DMS53 (cell line): ENCODE measurements around the gene SEMA6C.
"Not testable (repeated sequence)": the region's sequence is repeated elsewhere in the genome, so short reads cannot be mapped to it uniquely, and the experiment has no call there.

ENCODE experiments used
- DNase-seq: peaks from one replicate; lab custom pipeline; 2025; lab: John Stamatoyannopoulos, UW

SEMA6C gene

GRCh38 chr1:151146412-151147131, at the start of gene SEMA6C:
Gene SEMA6C, minus strand, starts transcription at chr1:151146631. Its CDS starts 4,010 bp downstream, at chr1:151142621.
- peak; percentile 96 for DNase-seq

- DNase-seq = peak; percentile 33
Observed at GRCh38 chr1:151194894-151195594, 48.6 kb upstream of the SEMA6C start.

- peak; percentile 20 for DNase-seq
Observed at GRCh38 chr1:151193856-151194255, 47.4 kb upstream of the SEMA6C start.

GRCh38 chr1:151193304-151193703, 46.9 kb upstream of the SEMA6C start:
- no peak for DNase-seq

GRCh38 chr1:151192047-151192446, 45.6 kb upstream of the SEMA6C start:
- DNase-seq = no peak

- peak; percentile 96 for DNase-seq
Observed at GRCh38 chr1:151189637-151190445, 43.4 kb upstream of the SEMA6C start, which contains the start of gene VPS72. Gene VPS72, minus strand, starts transcription at chr1:151190197. Its CDS starts 76 bp downstream, at chr1:151190121.

GRCh38 chr1:151188667-151189066, 42.2 kb upstream of the SEMA6C start:
- DNase-seq = not testable (repeated sequence)

GRCh38 chr1:151187205-151187604, 40.8 kb upstream of the SEMA6C start:
- no peak for DNase-seq

GRCh38 chr1:151184211-151184610, 37.8 kb upstream of the SEMA6C start:
- DNase-seq = no peak

- DNase-seq = no peak
Observed at GRCh38 chr1:151176514-151177045, 30.1 kb upstream of the SEMA6C start.

GRCh38 chr1:151175863-151176262, 29.4 kb upstream of the SEMA6C start, which contains the start of gene TMOD4:
Gene TMOD4, minus strand, starts transcription at chr1:151175981. Its CDS starts 1,106 bp downstream, at chr1:151174875.
- DNase-seq = peak; percentile 46

GRCh38 chr1:151175041-151175741, 28.8 kb upstream of the SEMA6C start:
- no peak for DNase-seq

GRCh38 chr1:151171190-151171589, 24.8 kb upstream of the SEMA6C start:
- DNase-seq = no peak

GRCh38 chr1:151167116-151167515, 20.7 kb upstream of the SEMA6C start:
- no peak for DNase-seq

GRCh38 chr1:151166505-151166956, 20.1 kb upstream of the SEMA6C start:
- DNase-seq = peak; percentile 63

- DNase-seq = peak; percentile 99
Observed at GRCh38 chr1:151165738-151166504, 19.5 kb upstream of the SEMA6C start, which contains the start of the genes LYSMD1 and SCNM1. Gene LYSMD1, minus strand, starts transcription at chr1:151165902. Its CDS starts 644 bp downstream, at chr1:151165258. Gene SCNM1, plus strand, starts transcription at chr1:151166144. Its CDS starts 9 bp downstream, at chr1:151166153.

GRCh38 chr1:151165281-151165737, 18.9 kb upstream of the SEMA6C start:
- DNase-seq = peak; percentile 48

GRCh38 chr1:151164732-151165280, 18.4 kb upstream of the SEMA6C start:
- no peak for DNase-seq

- no peak for DNase-seq
Observed at GRCh38 chr1:151159373-151159772, 12.9 kb upstream of the SEMA6C start.

- DNase-seq = no peak
Observed at GRCh38 chr1:151158751-151159251, 12.4 kb upstream of the SEMA6C start.
